ENCODE results near the gene PLP1.
A peak's percentile ranks its signal among the peaks of the same experiment; 100 is the strongest.
"Not testable (repeated sequence)": the region's sequence is repeated elsewhere in the genome, so short reads cannot be mapped to it uniquely, and the experiment has no call there.

The PLP1 gene

DNA sequence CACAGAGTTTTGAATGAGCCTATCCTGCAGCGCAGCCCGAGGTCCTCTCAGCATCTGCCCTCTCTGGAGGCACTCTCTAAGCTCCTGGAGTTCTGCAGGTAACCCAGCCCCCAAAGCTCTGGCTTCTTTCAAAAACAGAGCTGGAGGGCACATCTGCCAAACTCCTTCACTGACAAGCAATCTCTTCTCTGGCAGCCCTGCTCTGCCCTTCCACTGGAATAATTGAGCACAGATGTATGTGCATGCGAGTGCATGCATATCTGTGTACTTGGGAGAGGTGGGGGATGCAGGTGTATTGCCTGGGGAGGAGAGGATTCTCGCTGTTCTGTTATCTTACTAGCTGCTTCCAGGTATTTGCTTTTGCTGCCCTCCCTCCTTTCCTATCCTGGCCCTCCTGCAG, 22.2 kb upstream of the PLP1 start:
- in situ Hi-C loops (cut with HindIII; ENCODE audit: low sequenced_read_pairs), result no loop called here
- no peak for DNase-seq (ENCODE audit: low read depth)
- no peak overlapping the region for H3K4me3 ChIP-seq (ENCODE audit: low read depth, low read length)
- TF ChIP-seq, protein P1, sequence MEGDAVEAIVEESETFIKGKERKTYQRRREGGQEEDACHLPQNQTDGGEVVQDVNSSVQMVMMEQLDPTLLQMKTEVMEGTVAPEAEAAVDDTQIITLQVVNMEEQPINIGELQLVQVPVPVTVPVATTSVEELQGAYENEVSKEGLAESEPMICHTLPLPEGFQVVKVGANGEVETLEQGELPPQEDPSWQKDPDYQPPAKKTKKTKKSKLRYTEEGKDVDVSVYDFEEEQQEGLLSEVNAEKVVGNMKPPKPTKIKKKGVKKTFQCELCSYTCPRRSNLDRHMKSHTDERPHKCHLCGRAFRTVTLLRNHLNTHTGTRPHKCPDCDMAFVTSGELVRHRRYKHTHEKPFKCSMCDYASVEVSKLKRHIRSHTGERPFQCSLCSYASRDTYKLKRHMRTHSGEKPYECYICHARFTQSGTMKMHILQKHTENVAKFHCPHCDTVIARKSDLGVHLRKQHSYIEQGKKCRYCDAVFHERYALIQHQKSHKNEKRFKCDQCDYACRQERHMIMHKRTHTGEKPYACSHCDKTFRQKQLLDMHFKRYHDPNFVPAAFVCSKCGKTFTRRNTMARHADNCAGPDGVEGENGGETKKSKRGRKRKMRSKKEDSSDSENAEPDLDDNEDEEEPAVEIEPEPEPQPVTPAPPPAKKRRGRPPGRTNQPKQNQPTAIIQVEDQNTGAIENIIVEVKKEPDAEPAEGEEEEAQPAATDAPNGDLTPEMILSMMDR (IDR thresholded peaks at IDR 0.05; ENCODE audit: low read depth, low read length, missing control alignments), result no peak

DNA sequence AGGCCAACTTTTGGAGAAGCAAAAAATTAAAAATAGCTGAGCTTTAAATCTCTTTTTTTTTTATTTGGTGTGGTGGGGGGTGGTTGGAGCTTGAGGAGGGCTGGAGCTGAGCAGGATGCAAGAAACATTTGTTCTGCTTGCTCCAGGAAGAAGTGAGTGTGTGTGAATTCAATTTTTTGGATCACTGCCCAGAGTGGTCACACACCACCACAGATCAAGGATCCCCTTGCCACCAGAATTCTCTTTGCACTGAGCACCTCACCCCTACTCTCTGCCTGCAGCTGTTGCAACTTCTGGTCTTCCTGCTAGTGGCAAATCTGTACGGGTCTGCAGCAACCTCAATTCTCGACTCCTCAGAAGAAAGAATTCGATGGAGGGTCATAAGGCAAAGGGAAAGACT, 19.9 kb upstream of the PLP1 start:
- H3K4me3 ChIP-seq (ENCODE audit: low read depth, low read length), result no peak overlapping the region
- in situ Hi-C loops (cut with HindIII; ENCODE audit: low sequenced_read_pairs), result no loop called here
- TF ChIP-seq, protein P1 (IDR thresholded peaks at IDR 0.05; ENCODE audit: low read depth, low read length, missing control alignments), result no peak
- no peak for DNase-seq (ENCODE audit: low read depth)

DNA sequence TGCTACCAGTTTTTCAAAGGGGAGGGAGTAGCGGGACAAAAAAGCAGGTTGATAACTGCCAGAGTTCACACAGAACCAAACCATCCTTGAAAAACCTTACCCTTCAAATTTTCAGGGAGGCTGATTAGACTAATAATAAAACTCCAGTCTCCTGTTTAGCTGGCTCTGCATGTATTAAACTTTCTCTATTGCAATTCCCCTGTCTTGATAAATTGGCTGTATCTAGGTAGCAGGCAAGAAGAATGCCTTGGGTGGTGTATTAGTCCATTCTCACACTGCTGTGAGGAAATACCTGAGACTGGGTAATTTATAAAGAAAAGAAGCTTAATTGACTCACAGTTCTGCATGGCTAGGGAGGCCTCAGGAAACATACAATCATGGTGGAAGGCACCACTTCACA, 18.1 kb upstream of the PLP1 start:
- no peak for DNase-seq (ENCODE audit: low read depth)
- in situ Hi-C loops (cut with HindIII; ENCODE audit: low sequenced_read_pairs), result no loop called here
- no peak overlapping the region for H3K4me3 ChIP-seq (ENCODE audit: low read depth, low read length)
- TF ChIP-seq, protein P1 (IDR thresholded peaks at IDR 0.05; ENCODE audit: low read depth, low read length, missing control alignments), result no peak

DNA sequence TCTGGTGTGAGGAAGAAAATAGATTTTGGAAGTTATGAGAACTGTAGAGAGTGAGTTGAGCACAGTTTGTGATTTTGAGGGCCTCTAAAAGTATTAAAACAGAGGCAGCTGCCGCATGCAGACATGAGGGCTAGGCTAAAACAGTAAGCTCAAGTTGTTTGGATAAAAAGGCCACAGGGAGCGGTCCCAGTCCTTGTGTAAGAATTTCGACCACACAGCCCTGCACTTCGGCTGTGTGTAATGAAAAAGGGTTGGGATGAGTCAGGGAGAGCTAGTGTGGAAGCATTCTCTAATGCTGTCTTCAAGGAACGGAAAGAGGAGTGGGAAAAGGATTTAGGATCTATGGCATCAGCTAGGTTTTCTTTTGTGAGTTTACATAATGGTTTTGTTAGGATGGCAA, 13.1 kb upstream of the PLP1 start:
- DNase-seq (ENCODE audit: low read depth); H3K4me3 ChIP-seq (ENCODE audit: low read depth, low read length); in situ Hi-C loops (cut with HindIII; ENCODE audit: low sequenced_read_pairs): not testable (repeated sequence)

DNA sequence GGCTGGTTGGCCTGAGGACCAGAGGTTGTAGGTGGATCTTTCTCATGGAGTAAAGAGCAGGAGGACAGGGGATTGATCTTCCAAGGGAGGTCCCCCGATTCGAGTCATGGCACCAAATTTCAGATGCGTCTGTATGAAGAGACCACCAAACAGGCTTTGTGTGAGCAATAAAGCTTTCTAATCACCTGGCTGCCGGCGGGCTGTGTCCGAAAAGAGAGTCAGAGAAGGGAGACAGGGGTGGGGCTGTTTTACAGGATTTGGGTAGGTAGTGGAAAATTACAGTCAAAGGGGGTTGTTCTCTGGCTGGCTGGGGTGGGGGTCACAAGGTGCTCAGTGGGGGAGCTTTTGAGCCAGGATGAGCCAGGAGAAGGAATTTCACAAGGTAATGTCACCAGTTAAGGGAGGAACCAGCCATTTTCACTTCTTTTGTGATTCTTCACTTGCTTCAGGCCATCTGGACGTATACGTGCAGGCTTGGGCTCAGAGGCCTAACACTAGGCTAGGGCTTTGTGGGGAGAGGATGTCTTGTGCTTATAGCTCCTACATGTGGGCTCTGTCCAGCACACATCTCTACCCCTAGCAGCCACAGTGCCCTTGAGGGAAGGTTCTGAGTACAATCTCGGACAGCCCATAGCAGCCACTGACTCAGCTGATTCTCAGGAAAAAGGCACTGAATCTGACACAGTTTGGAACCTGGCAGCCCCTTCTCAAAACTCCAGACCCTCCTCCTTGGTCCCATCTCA, 9.7 kb upstream of the PLP1 start:
- in situ Hi-C loops (cut with HindIII; ENCODE audit: low sequenced_read_pairs); DNase-seq (ENCODE audit: low read depth); H3K4me3 ChIP-seq (ENCODE audit: low read depth, low read length): not testable (repeated sequence)

DNA sequence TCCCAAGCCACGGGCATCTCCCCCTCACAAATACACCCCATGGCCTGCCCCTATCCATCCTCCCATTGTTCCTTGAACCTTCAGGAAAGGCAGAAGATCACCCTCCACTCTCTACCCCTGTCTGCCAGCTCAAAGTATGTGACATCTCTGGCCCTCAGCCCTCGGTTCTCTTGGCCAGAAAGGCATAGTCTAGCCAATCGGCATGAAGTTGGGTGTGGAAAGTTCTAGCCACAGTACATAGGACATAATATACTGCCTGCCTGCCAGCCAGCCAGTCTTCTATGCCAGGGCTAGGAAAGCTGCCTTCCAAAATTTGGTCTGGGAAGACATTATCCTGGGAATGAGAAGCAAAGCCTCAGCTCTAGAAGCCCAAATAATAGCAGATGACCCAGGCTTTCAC, 3.2 kb upstream of the PLP1 start:
- TF ChIP-seq, protein P1 (IDR thresholded peaks at IDR 0.05; ENCODE audit: low read depth, low read length, missing control alignments), result no peak
- in situ Hi-C loops (cut with HindIII; ENCODE audit: low sequenced_read_pairs), result no loop called here
- no peak overlapping the region for H3K4me3 ChIP-seq (ENCODE audit: low read depth, low read length)
- DNase-seq (ENCODE audit: low read depth), result no peak

DNA sequence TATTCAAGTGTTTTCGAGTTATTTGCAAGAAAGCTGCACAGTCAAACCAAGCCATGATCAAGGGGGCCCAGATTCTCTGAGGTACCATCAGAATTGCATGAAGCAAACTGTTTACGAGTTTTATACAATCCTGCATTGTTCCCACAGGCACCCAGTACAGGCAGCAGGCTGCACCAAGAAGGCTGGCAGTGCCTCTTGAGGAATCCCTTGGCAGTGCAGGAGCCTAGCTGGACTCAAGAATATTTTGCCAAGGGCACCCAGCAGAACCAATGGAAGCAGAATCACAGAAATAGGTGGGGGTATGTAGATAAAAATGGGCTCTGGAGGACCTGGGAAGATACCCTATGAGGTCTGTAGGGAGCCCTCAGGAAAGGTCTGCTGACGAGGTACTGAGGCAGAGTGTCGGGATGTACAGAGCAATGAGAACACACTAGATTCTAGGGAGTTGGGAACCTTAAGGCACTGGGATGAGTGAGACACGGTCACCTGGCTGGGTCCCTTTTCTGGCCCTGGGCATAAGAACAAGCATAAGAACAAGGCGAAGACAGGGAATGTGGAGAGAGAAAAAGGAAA, 2.5 kb upstream of the PLP1 start:
- TF ChIP-seq, protein P1 (IDR thresholded peaks at IDR 0.05; ENCODE audit: low read depth, low read length, missing control alignments), result peak; percentile 53
- H3K4me3 ChIP-seq (ENCODE audit: low read depth, low read length), result no peak overlapping the region
- peak; percentile 8 for DNase-seq (ENCODE audit: low read depth)
- in situ Hi-C loops (cut with HindIII; ENCODE audit: low sequenced_read_pairs), result no loop called here

All from astrocyte of the cerebellum (primary cell).